K562 (cell line): ENCODE results near the gene NLRX1. TPM values are rescaled to one million over a fixed set of nuclear protein-coding genes. Genes with fewer than 3 reads are reported as not detected.

ENCODE experiments used
- CBFB ChIP-seq: sonication (generic); formaldehyde crosslinking; IDR thresholded peaks from 2 replicates; pipeline ENCODE4 v1.4.0; 2020; ENCODE audit warnings: mild to moderate bottlenecking, missing genetic modification reagents
- ELK3 ChIP-seq: fragments of 450-650 bp; formaldehyde crosslinking; IDR thresholded peaks from 2 replicates; pipeline ENCODE4 v1.4.0; 2020; ENCODE audit warnings: mild to moderate bottlenecking
- ESRRA ChIP-seq: fragments of 450-650 bp; IDR thresholded peaks from 2 replicates; pipeline ENCODE4 v1.6.1; 2014; ENCODE audit warnings: low read depth, mild to moderate bottlenecking, moderate library complexity, borderline replicate concordance
- FIP1L1 ChIP-seq: fragments of 200-400 bp; formaldehyde crosslinking; IDR thresholded peaks from 2 replicates; pipeline ENCODE4 v1.6.1; 2018; ENCODE audit warnings: mild to moderate bottlenecking, low read depth, low read length; ENCODE audit not compliant: poor library complexity, severe bottlenecking
- GTF2A2 ChIP-seq: IDR thresholded peaks from 2 replicates; pipeline ENCODE4 v1.6.1; 2016; ENCODE audit warnings: mild to moderate bottlenecking, missing genetic modification characterization, missing compliant biosample characterization
- KLF1 ChIP-seq: fragments of 450-650 bp; IDR thresholded peaks from 2 replicates; pipeline ENCODE4 v1.6.1; 2016; ENCODE audit warnings: missing genetic modification characterization, missing compliant biosample characterization
- RBM17 ChIP-seq: fragments of 200-400 bp; formaldehyde crosslinking; IDR thresholded peaks from 2 replicates; pipeline ENCODE4 v1.6.1; 2017; ENCODE audit warnings: low read depth, mild to moderate bottlenecking, low read length, borderline replicate concordance
- RCOR1 ChIP-seq, 2 experiments: IDR thresholded peaks; 2 replicates each; pipeline ENCODE4 v1.6.1; 2012; ENCODE audit warnings: low read depth in 2 of 2, low read length in 2 of 2, borderline replicate concordance in 1 of 2, improper control_type of control experiment in 1 of 2
- RFX5 ChIP-seq: IDR thresholded peaks from 2 replicates; pipeline ENCODE4 v1.6.1; 2011; ENCODE audit warnings: low read depth, mild to moderate bottlenecking, improper control_type of control experiment, low read length
- SMARCA5 ChIP-seq: fragments of 450-650 bp; IDR thresholded peaks from 2 replicates; pipeline ENCODE4 v1.6.1; 2016
- SMARCC2 ChIP-seq: fragments of 450-650 bp; IDR thresholded peaks from 2 replicates; pipeline ENCODE4 v1.6.1; 2017; ENCODE audit warnings: antibody characterized with exemption, moderate library complexity, mild to moderate bottlenecking, low read depth
- TBP ChIP-seq: optimal IDR thresholded peaks from 2 replicates; pipeline ENCODE3; 2011; ENCODE audit warnings: low read depth, low read length, improper control_type of control experiment
- TCFL5 ChIP-seq: fragments of 250-450 bp; sonication (Bioruptor Pico); conservative IDR thresholded peaks from 2 replicates; pipeline ENCODE4 v1.6.1; 2021; ENCODE audit warnings: mild to moderate bottlenecking, moderate library complexity, matching md5 sums
- ZBTB8A ChIP-seq: fragments of 450-650 bp; IDR thresholded peaks from 2 replicates; pipeline ENCODE4 v1.6.1; 2018; ENCODE audit warnings: mild to moderate bottlenecking, moderate library complexity; ENCODE audit not compliant: partially characterized antibody
- ZBTB9 ChIP-seq: fragments of 450-650 bp; formaldehyde crosslinking; IDR thresholded peaks from 2 replicates; pipeline ENCODE4 v1.4.0; 2020; ENCODE audit warnings: mild to moderate bottlenecking, moderate library complexity
- ZNF184 ChIP-seq: sonication (generic); formaldehyde crosslinking; IDR thresholded peaks from 2 replicates; pipeline ENCODE4 v1.5.0; 2020; ENCODE audit warnings: missing genetic modification reagents
- ZNF318 ChIP-seq, 2 experiments: fragments of 450-650 bp; IDR thresholded peaks; 2 replicates each; pipeline ENCODE4 v1.6.1; 2016; ENCODE audit warnings: mild to moderate bottlenecking in 2 of 2, borderline replicate concordance in 1 of 2, low read depth in 1 of 2, moderate library complexity in 1 of 2
- polyA plus RNA-seq, 8 experiments: library from polyadenylated mRNA; depleted of rRNA in 4 of 8; stranded (reverse) in 5 of 8; unstranded in 3 of 8; fragments of >200 nt; fragmentation: Nextera tagmentation in 2 of 8; fragmentation: Illumina TruSeq in 1 of 8; extraction: Ambion mirVana in 2 of 8; extraction: Trizol in 1 of 8; gene quantifications; 2 replicates each; pipeline versions ENCODE4 v1.2.1 to v1.2.3, GENCODE V29; 2011 to 2014; ENCODE audit warnings: inconsistent platforms in 1 of 8, missing spikeins in 1 of 8
- total RNA-seq, 7 experiments: library from RNA; depleted of rRNA in 6 of 7; stranded (reverse); fragments of >200 nt in 6 of 7; fragmentation: Illumina TruSeq in 2 of 7; extraction: Trizol in 2 of 7; gene quantifications; 2 replicates each; pipeline versions ENCODE4 v1.2.1 to v1.2.3, GENCODE V29; 2011 to 2021; ENCODE audit warnings: low replicate concordance in 1 of 7

Gene NLRX1
- total and polyA plus RNA-seq, 9 of the 15 experiments (the other 6 are each of a cell fraction or from before 2014, with no cell fraction given), result 0.04 to 2.3 (median 0.69) TPM

GRCh38 chr11:119153049-119153818 is 15.3 kb upstream of the NLRX1 start (continued):
- TF ChIP-seq ZNF318 (IDR thresholded peaks at IDR 0.05; ENCODE audit: borderline replicate concordance in 1 of 2, low read depth in 1 of 2) (no peak), RFX5 (no peak), SMARCC2 (no peak), ZBTB8A (no peak), GTF2A2 (no peak), FIP1L1 (no peak), SMARCA5 (peak; percentile 85), ZNF184 (CRISPR knock-in tag) (no peak), ESRRA (no peak), CBFB (CRISPR knock-in tag) (no peak), ZBTB9 (CRISPR knock-in tag) (no peak), ELK3 (CRISPR knock-in tag) (no peak), TCFL5 (CRISPR knock-in tag) (no peak), RBM17 (no peak), KLF1 (tag) (no peak), RCOR1 (IDR thresholded peaks at IDR 0.05; ENCODE audit: borderline replicate concordance in 1 of 2, low read depth in 2 of 2, low read length in 2 of 2) (peak in 1 of 2 experiments; percentile 73; a peak in 2 of 4 replicates), TBP (no peak)
